ENCODE results near the gene RUNX3.
A peak's percentile ranks its signal among the peaks of the same experiment; 100 is the strongest.

The RUNX3 gene

DNA sequence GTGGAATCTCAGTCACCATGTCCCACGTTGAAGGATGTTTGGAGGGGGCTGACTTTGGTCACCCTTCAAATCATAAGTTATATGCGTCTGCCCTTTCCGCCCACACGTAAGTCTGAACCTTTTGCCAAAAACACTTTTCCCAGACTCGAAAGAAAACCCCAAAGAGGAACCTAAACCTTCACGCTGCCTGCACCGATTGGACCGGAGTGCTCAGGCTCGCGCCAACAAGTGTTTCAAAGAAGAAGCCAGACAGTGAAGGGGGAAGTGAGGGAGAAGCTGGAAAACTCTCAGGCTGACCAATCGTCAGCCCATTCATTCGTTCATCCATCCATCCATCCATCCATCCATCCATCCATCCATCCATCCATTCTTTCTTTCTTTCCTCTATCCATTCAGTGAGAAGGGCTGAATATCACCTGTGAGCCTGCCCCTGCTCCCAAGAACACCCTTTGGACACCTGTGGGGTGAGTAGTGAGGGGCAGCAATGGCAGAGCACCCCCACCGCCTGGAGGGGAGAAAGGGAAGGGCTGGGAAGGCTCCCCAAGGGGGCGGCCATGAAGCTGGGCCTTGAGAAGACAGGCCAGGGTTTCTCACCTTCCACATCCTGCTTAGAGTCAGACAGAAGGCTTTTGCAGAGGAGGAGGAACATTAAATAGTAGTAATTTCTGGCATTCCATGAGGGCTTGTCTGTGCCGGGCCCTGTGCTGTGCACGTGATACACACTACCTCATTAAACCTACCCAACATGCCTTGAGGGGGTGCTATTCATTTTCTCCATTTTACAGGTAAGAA is 27.1 kb upstream of the RUNX3 start:
- TF ChIP-seq, protein P1, sequence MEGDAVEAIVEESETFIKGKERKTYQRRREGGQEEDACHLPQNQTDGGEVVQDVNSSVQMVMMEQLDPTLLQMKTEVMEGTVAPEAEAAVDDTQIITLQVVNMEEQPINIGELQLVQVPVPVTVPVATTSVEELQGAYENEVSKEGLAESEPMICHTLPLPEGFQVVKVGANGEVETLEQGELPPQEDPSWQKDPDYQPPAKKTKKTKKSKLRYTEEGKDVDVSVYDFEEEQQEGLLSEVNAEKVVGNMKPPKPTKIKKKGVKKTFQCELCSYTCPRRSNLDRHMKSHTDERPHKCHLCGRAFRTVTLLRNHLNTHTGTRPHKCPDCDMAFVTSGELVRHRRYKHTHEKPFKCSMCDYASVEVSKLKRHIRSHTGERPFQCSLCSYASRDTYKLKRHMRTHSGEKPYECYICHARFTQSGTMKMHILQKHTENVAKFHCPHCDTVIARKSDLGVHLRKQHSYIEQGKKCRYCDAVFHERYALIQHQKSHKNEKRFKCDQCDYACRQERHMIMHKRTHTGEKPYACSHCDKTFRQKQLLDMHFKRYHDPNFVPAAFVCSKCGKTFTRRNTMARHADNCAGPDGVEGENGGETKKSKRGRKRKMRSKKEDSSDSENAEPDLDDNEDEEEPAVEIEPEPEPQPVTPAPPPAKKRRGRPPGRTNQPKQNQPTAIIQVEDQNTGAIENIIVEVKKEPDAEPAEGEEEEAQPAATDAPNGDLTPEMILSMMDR (IDR thresholded peaks at IDR 0.05; ENCODE audit: borderline replicate concordance, insufficient read depth, low read depth, low read length): no peak
- no peak overlapping the region for H3K4me3 ChIP-seq (ENCODE audit: low read depth, low read length)

DNA sequence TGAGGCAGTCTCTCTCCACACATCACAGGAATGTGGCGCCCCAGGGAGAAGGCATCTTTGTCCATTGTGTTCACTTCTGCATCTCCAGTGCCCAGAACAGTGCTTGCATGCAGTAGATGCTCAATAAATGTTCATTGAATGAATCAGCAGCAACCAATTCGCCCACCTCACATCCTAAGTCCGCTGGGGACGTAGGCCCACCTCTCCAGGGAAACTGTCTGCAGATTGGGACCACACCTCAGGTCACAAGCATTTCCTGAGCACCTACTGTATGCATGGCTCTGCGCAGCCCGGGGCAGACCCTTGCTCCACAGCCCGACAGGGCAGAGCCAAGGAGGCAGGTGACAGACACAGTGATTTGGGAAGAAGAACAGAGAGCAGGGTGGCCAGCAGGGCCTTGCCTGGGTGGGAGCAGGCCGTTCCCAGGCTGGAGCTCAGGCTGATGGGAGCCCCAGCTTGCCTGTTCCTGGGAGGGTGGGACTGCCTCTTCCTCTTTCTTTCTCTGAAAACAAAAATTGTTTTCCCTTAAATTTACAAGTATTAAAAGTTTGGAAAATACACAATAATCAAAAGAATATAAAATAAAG is 25.8 kb upstream of the RUNX3 start:
- TF ChIP-seq, protein P1 (IDR thresholded peaks at IDR 0.05; ENCODE audit: borderline replicate concordance, insufficient read depth, low read depth, low read length): no peak

DNA sequence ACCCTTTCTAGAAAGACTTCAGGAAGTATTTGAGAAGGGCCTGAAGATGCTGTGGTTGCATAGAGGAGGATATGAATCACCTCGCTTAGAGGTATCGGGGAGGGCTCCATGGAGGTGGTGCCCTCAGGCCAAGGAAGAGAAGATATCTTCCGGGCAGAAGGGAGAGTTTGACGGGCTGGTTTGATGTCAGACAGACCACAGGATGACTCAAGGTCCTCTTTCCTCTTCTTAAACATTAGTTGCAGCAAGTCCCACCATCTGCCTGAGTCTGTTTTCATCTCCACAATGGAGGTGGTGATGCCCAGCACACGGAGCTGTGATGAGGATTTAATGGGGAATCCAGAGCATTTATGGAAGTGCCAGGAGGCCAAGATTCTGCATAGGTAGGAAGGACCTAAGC is 25.1 kb upstream of the RUNX3 start:
- H3K4me3 ChIP-seq (ENCODE audit: low read depth, low read length): no peak overlapping the region
- TF ChIP-seq, protein P1 (IDR thresholded peaks at IDR 0.05; ENCODE audit: borderline replicate concordance, insufficient read depth, low read depth, low read length): no peak

More for the DNA sequence above, 25.8 kb upstream of the RUNX3 start:
- no peak overlapping the region for H3K4me3 ChIP-seq (ENCODE audit: low read depth, low read length)

DNA sequence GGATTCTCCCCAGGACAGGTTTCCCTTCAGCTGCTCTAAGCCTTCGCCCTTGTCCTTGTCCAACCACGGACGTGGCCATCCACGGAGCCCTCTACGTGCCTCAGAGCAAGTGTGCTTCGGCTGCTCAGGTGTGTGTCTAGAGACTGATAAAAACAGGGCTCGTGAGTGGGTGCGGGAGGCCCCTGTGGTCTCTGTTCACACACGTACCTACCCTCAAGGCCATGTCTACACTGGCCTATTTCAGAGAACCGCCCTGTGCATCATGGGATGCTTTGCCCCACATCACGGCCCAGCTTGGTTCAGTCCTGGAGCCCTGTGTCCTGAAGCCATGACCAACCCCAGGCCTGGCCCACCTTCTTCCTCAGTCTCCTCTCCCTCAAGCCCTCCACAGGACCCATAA is 24.6 kb upstream of the RUNX3 start:
- H3K4me3 ChIP-seq (ENCODE audit: low read depth, low read length): peak overlapping the region; percentile 6
- TF ChIP-seq, protein P1 (IDR thresholded peaks at IDR 0.05; ENCODE audit: borderline replicate concordance, insufficient read depth, low read depth, low read length): no peak

DNA sequence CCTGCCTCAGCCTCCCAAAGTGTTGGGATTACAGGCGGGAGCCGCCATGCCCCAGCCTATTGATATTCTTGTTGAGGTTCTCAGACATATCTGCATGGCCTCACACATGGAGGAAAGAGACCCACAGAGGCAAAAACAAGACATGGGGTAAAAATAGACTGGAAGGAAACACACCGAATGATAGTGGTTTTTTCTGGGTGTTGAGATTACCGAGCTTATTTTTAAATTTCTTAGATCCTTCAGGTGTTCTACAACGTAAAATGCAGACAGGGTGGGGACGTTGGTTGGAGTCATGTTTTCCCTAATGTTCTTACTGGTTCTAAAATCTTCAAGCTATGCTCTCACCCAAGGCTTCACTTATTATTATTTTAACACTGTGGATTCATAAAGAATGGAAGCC is 23.9 kb upstream of the RUNX3 start:
- no peak overlapping the region for H3K4me3 ChIP-seq (ENCODE audit: low read depth, low read length)
- TF ChIP-seq, protein P1 (IDR thresholded peaks at IDR 0.05; ENCODE audit: borderline replicate concordance, insufficient read depth, low read depth, low read length): no peak

DNA sequence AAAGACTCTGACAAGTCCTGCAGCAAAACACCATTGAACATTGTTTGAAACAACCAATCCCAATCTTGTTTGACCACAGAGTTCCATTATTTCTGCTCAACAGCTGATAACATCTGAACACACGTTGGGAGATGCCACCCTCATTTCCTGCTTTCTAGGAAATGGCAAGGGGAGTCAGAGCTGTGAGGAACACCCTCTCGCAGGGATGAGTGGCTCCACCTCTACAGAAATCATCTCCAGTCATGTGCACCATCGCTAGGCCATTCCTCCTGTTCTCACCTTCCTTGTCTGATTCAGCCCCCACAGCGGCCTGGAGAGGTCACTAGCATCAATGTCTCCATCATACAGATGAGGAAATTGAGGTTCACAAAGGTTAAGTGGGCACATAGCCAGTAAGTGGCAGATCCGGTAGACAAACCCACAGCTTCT is 22.4 kb upstream of the RUNX3 start:
- H3K4me3 ChIP-seq (ENCODE audit: low read depth, low read length): no peak overlapping the region
- TF ChIP-seq, protein P1 (IDR thresholded peaks at IDR 0.05; ENCODE audit: borderline replicate concordance, insufficient read depth, low read depth, low read length): 0 out of 2 replicates have a peak, but pooled peaks have one; percentile 3
